SIG-M5 treated with dmso at 0.1 percent for 504 hours (cell line): ENCODE measurements around the gene MAGEB16.

Experiments
- DNase-seq: peaks from one replicate; lab custom pipeline; 2025; ENCODE audit not compliant: unreplicated experiment; lab: John Stamatoyannopoulos, UW

Gene MAGEB16

DNA sequence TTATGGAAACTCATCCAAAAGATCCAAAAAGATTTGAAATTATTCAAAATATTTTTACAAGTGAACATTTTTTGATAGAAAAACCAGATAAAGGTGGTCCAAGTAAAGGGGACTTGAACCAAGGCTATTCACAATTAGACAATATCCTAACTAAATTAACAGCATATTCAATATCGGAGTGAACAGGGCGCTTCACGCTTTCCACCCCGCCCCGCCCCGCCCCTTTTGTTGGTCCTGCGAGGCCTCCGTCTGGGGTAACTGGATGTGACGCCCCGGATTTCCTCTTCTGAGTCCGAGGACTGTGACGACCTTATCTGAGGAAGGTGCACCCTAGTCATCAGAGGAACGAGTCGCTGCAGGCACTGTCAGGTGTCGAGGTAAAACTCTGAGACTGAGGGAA, at the start of gene MAGEB16:
Gene MAGEB16 (plus strand): TSS at position 301 of the 400 bp plus-strand sequence. CDS start 3,855 bp downstream, outside the sequence.
- no peak for DNase-seq

DNA sequence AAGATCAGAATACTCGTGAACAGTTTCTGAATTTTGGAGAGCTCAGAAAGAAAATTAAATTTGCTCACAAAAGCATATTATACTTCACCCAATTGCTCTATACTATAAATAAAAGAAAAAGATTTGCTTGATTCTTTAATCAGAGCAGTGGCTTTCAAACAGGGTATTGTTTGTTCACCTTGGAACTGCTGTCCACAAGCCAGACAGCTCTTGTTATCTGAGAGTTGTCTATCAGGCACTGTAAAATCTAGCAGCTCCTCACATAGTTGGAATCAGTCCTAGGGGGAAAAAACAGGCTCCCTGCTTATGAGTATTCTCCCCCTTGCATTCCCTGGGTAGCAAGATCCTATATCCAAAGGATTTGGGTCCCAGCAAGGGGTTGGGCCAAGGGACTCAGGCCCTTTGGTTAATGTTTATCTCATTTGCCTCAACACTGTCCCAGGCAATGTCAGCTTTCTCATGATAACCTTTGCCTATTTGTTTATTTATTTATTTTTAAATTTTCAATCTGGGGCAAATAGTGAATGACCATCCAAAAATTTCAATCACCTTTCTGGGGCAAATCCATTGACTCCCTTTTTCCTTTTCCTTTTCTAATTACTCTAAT, 24.1 kb upstream of the MAGEB16 start:
- DNase-seq = no peak

DNA sequence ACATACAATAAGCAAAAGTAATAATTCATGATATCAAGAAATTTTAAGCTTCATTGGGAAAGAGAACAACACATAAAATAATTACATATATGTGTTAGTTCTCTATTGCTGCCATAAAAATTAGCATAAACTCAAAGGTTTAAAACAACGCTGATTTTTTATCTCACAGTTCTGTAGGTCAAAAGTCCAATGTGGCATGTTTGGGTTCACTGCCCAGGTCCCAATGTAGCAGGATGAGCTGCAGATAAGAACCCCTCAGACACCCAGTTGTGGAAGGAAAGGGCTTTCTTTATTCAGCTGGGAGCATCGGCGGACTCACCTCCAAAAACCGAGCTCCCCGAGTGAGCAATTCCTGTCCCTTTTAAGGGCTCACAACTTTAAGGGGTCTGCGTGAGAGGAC, 13.1 kb upstream of the MAGEB16 start:
- no peak for DNase-seq

DNA sequence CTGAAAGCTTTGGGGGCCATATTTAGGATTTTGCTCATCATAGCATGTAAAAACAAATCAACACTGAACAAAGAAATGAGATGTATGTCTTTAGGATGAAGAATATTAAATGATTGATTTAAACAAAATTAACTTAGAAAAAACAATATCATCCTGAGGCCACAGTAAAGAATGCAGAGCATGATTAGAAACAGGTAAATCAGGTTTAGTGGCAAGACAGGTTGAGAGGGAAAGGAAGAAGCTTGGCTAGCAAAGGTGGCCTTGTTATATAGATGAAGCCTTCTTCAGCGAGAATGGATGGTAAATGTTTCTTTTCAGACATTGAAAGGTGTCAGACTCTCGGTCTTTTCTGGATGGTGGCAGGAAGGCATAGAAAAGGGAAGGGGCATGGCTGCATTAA, 11.9 kb upstream of the MAGEB16 start:
- no peak for DNase-seq

DNA sequence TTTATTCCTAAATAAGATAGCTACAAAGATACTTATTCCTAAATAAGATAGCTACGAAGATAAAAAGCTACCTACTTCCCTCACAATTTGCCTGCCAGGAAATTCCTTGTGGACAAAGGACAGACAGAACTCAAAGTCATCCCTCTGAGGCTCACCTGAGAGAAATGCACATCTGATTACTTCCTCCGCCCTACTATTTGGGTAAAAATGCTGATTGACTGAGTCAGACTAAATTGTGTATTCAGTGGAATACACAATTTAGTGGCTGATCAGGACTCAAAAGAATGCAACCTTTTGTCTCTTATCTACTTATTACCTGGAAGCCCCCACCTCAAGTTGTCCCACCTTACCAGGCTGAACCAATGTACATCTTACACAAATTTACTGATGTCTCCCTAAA, 10.3 kb upstream of the MAGEB16 start:
- DNase-seq = no peak

DNA sequence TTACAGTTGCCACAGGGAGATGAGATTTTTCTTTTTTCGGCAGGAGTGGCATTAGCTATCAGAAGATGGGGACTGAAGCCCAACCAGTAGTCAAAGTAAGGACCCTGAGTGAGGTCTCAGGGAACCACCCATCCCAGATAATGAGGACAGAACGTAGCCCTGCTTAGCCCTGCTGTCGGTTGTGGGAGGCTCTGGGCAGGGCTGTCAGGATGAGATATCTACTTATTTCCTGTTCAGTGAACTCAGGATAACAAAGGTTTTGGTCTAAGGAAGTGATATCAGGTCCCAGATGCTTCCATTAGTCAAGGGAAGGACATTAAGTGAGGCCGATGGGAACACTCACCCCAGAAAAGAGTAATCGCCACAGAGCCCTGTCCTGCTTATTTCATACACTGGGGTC, 2.3 kb downstream of the MAGEB16 start:
- no peak for DNase-seq

DNA sequence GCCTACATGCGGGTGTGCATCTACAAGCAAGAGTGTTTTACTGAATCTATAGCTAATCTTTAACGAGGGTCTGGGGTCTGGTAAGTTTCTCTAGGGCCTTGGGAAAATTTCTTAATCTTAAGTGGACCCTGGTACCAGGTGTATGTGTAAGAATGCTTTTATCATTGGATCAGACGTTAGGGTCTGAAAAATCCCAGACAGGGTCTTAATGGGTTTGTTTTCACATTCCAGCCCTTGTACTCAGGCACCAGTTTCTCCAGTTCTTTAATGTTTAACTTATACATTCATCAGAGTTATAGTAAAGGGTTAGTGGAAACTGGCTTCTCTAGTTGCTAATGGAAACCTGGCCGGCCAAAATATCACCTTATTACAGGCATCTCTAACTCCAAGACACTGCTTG, 11.6 kb downstream of the MAGEB16 start:
- DNase-seq = no peak

DNA sequence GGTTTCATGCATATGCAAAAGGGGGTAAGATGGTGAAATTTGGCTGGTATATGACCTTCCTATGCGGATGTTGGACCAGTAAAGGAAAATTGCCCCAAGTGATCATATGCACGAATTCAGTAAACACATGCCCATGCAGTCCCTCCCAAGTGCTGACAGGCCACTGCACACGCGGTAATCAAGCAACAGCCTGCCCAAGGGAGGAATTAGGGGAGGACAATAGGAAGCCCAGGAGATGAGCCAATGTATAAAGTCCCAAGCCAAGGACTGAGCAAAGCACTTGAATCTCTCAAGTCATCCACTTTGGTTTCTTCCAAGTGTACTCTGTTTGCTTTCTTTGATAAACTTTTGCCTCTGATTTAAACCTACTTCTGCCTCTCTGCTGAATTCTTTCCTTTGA, 21.1 kb downstream of the MAGEB16 start:
- no peak for DNase-seq

DNA sequence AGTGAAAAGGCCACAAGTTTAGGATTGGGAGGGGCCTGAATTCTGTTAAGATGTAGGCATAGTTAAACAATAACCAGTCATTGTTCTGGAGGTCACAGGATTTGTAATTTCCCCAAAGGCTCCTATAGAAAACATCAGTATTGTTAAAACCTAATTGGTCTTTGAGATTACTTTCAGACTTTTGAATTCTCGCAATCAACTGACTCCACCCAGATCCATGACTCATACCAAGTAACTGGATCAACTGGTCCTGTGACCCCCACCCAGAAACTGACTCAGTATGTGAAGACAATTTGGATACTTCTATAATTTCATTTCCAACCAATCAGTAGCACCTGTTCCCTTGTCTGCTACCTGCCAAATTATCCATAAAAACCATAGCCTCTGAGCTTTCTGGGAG, 28.4 kb downstream of the MAGEB16 start:
- DNase-seq = no peak

DNA sequence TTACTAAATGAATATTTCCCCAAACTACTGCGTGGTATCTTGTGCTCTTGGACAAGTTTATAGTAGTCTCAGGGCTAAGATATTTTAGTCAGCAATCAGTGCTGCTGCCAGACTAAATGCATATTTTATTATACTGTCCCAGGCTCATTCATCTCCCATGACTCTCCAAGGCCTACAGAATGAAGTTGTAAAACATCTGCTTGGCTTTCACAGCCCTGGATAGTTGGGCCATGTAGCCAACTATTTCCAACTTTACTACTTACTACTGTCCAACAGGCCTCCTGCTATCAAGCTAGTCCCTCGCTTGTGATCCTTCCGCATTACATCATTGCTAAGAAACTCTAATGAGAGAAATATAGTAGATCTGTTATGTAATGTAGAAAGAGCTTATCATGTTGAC, 31.4 kb downstream of the MAGEB16 start:
- no peak for DNase-seq

DNA sequence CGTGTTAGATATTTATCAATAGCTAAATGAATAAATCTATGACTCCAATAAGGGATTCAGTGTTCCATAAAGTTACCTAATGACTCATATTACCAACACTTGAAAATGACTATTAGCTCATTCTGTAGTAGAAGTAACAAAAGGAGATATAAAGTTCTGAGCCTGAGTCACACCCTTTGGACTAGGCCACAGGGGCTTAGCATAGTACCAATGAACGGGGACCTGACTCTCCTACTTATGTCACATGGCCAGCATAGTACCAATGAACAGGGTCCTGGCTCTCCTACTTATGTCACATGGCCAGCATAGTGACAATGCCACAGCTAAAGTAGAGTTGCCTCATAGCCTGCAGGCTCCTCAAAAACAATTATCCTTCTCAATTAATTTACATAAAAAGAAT, 43.7 kb downstream of the MAGEB16 start:
- DNase-seq = no peak

DNA sequence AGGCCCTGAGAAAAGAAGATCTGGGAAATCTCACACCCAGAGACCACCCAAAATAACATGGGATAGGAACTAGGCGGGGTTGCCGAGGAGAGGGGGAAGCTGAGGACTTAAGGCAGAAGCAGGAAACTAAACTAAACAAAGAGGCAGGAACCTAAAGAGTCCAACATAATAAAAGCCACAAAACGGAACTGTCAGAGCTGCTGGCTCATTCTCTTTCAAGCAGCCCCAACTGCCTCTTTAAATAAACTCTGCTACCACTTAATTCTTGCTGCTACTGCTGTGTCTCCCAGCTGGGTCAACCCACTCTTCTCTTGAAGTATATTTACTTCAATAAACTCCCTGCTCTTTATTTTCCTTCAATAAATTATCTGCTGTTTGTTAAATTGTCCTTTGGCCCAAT, 44.5 kb downstream of the MAGEB16 start:
- DNase-seq = peak; percentile 77

DNA sequence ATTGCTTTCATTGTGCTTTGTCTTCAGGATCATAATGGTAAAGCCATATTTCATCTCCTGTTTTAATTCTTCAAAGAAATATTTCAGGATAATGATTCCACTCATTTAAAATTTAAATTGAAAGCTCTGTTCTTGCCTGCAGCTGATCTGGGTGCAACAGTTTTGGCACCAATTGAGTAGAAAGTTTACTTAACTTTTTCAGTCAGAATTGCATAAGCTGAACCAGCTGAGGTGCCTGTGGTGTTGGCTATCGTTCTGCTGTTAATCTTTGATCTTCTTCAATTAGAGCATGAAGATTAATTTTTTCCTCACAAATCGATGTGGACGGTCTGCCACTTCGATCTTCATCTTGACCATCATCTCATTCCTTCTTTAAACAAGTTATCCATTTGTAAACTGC, 49.6 kb downstream of the MAGEB16 start:
- no peak for DNase-seq
